LNCAP (cell line): Measurements from ENCODE around the gene CELA3B.

Experiments
- CTCF ChIP-seq: fragments of 450-650 bp; IDR thresholded peaks from 2 replicates; pipeline ENCODE4 v1.5.1; 2017; ENCODE audit warnings: mild to moderate bottlenecking

CELA3B gene

GRCh38 chr1:21951226-21951870 lies 25.5 kb upstream of the CELA3B start:
- no peak for TF ChIP-seq CTCF

GRCh38 chr1:21952786-21953520 lies 23.9 kb upstream of the CELA3B start:
- TF ChIP-seq CTCF = no peak

DNA sequence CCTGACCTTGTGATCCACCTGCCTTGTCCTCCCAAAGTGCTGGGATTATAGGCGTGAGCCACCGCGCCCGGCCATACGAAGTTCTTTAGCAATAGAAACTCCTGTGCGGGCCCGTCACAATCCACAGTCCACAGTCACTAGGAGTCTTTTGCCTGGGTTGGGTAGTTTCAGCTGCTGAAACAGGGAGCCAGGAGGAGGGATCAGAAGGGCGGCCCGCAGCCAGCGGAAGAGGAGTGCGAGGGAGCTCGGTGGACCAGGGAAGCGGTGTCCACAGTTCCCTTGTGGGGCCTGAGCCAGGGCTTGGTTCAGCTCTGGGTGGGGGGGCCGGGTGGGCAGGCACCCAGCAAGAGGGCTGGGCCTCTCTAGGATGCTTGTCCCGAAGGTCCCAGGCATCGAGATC lies 21.8 kb upstream of the CELA3B start:
- TF ChIP-seq CTCF = no peak

GRCh38 chr1:21955501-21956281 lies 21.1 kb upstream of the CELA3B start:
- no peak for TF ChIP-seq CTCF

DNA sequence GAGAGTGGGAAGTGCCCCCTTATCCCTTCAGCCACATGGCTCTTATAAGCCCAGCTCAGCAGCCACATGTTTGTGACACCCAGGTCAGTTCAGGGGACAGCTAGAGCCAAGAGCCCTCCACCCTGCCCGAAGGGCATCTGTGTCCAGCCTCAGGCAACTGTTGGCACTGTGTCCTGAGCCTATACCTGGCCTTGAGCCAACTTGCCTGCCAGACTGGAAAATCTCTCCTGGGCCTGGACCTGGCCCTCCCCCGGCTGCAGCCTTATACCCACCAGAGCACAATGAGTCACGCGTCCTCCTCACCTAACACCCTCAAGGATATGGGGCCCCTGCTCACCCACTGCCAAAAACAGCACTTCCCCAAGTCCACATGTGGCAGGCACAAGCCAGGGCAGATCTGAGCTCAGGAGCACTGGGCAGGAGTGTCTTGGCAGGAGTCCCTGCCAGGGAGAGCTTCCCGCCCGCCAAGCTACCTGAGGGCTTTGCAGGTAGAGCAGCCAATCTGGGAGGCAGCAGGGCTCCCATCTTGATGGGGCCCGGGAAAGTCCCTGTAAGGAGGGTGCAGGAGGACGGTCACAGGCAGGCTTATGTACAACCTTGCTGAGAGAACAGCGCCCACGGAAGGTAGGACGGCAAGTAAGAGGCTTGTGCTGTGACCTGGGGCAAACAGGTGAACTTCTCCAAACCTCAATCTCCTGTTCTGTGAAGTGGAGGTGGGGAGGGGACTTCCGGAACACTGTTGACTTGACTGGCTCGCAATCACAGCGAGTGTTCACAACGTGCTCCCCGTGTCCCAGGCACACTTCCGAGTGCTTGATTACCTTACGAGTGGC lies 19.9 kb upstream of the CELA3B start:
- no peak for TF ChIP-seq CTCF

DNA sequence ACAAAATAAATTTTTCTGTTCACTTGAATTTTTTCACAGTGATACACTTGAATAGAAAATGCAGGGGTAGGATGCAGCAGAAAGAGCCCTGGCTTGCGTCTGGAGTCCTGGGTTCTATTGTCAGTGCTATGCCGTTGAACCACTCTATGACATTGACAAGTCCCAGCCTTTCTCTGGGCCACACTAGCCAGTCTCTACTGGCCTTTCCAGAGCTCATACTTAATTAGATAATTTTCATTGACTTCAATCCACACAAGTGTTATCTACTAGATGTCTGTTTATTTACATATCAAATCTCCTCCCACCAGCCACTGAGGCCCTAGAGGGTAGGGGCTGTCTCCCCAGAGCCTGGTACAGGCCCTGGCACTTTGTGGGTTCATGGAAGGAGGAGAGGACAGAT lies 15.5 kb upstream of the CELA3B start:
- no peak for TF ChIP-seq CTCF

DNA sequence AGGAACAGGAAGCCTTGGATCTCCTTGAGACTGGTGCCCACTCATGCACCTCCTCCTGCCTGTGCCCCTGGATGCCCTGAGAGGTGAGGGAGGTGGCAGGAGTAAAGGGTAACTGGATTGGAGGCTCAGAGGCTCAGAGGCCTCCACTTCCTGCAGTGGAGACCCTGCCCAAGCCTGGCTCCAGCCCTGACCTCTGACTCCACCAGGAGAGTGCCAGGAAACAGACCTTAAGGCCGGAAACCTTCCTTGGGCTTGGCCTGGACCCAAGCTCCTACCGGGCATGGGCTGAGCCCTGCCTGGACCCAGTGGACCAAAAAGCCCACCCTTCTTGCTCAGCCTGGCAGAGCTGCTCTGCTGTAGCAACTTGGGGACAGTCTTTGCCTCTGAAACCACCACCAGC lies 15.0 kb upstream of the CELA3B start:
- TF ChIP-seq CTCF = no peak
